Peyer's patch (tissue), 4 donors: ENCODE measurements around the gene SLCO4C1.

Experiments
- POLR2A ChIP-seq, 2 donors: fragments of 450-650 bp; IDR thresholded peaks; one replicate each; pipeline ENCODE4 v1.5.1; 2017; ENCODE audit warnings: antibody characterized with exemption in 2 of 2, mild to moderate bottlenecking in 2 of 2, moderate library complexity in 2 of 2
- TF ChIP-seq, protein P1 (sequence below), 6 experiments: fragments of 450-650 bp in 4 of 6; fragments of 200-600 bp in 2 of 6; sonication (generic) in 1 of 6; IDR thresholded peaks; one replicate each; pipeline ENCODE4 v1.5.1; 2017 to 2019; ENCODE audit warnings: antibody characterized with exemption in 6 of 6, mild to moderate bottlenecking in 3 of 6, moderate library complexity in 1 of 6

DNA sequence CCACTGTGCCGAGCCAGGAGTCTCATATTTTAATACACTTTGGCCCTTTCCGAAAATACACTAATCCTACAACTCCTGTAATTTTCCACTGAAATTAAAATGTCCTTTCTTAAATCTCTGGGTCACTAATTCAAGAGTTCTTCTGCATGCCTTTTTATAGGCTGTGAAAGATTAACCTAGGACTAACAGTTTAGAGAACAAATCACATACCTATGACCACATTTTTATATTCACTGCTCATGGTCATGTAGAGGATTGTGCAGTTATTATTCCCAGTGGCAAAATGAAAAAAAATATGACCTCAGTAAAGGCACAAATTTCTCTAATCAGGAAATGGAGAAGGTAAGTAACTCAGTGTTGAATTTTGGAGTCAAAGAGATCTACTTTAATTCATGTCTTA, 33.4 kb downstream of the SLCO4C1 start:
- TF ChIP-seq, protein P1, sequence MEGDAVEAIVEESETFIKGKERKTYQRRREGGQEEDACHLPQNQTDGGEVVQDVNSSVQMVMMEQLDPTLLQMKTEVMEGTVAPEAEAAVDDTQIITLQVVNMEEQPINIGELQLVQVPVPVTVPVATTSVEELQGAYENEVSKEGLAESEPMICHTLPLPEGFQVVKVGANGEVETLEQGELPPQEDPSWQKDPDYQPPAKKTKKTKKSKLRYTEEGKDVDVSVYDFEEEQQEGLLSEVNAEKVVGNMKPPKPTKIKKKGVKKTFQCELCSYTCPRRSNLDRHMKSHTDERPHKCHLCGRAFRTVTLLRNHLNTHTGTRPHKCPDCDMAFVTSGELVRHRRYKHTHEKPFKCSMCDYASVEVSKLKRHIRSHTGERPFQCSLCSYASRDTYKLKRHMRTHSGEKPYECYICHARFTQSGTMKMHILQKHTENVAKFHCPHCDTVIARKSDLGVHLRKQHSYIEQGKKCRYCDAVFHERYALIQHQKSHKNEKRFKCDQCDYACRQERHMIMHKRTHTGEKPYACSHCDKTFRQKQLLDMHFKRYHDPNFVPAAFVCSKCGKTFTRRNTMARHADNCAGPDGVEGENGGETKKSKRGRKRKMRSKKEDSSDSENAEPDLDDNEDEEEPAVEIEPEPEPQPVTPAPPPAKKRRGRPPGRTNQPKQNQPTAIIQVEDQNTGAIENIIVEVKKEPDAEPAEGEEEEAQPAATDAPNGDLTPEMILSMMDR (IDR thresholded peaks at IDR 0.05) = no peak
- no peak for TF ChIP-seq POLR2A (IDR thresholded peaks at IDR 0.05)
